SJCRH30 (cell line): ENCODE data around the gene C1QTNF5. TPM values are rescaled to one million over a fixed set of nuclear protein-coding genes. Genes with fewer than 3 reads are reported as not detected.

Experiments used
- DNase-seq, 2 experiments: peaks; one replicate each; pipeline ENCODE4 v3.0.0-alpha.2; 2015 to 2020
- H3K27ac ChIP-seq: fragments of 250-450 bp; sonication (Bioruptor Pico); 2 replicates; pipeline ENCODE4 v1.5.1; 2020; ENCODE audit warnings: mild to moderate bottlenecking, moderate library complexity
- H3K27me3 ChIP-seq: fragments of 250-450 bp; sonication (Bioruptor Pico); 2 replicates; pipeline ENCODE4 v1.5.1; 2020; ENCODE audit warnings: mild to moderate bottlenecking, moderate library complexity
- H3K36me3 ChIP-seq: fragments of 250-450 bp; sonication (Bioruptor Pico); 2 replicates; pipeline ENCODE4 v1.5.1; 2020; ENCODE audit warnings: mild to moderate bottlenecking, moderate library complexity
- H3K4me1 ChIP-seq: fragments of 250-450 bp; sonication (Bioruptor Pico); 2 replicates; pipeline ENCODE4 v1.5.1; 2020; ENCODE audit warnings: mild to moderate bottlenecking, moderate library complexity
- H3K4me3 ChIP-seq: fragments of 250-450 bp; sonication (Bioruptor Pico); 2 replicates; pipeline ENCODE4 v1.5.1; 2020; ENCODE audit warnings: mild to moderate bottlenecking, moderate library complexity
- H3K9me3 ChIP-seq: fragments of 250-450 bp; sonication (Bioruptor Pico); replicated peaks from 2 replicates; pipeline ENCODE4 v1.5.1; 2020; ENCODE audit warnings: mild to moderate bottlenecking, moderate library complexity
- total RNA-seq: library from RNA; depleted of rRNA; stranded (reverse); fragments of >200 nt; shearing (Covaris generic); gene quantifications from 2 replicates; pipeline ENCODE4 v1.2.3, GENCODE V29; 2014

The C1QTNF5 gene
- total RNA-seq, 1 experiment from 2014 or later, result 0.85 TPM

DNA sequence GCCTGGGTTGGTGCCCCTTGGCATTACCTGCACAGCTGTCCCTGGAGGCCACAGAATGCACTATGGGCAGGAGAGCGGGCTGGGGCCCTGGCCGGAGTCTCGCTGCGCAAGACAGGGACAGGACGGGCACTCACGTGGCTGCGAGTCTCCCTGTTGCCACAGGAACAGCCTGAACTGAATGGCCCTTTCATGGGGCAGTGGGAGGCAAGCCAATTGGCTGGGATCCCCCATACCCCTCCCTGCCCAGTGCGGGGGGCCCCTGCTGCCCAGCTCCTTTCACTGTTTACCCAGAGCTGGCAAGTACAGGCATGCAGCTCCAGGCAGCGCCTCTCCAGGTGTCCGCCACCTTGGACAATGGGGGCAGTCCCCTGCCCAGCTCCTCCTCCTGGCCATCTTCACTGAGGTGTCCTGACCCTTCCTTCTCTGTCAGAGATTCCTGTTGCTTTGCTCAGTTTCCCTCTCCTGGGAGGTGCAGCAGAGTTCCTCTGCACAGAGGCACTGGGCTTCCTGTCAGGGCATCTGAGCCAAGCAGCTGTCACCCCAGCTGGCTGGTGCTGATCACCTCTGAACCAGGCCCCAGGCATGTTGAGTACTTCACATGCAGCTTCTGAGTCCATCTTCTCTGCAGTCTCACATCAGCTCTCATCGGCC is 35.6 kb upstream of the C1QTNF5 start:
- Histone ChIP-seq H3K27me3 (no peaks in the 10 kb centered on the region), H3K4me1 (peaks cover 37% of the 10 kb centered on the region), H3K4me3 (peak overlapping the region; percentile 40), H3K9me3 (no peaks in the 10 kb centered on the region), H3K27ac (peak overlapping the region; percentile 55), H3K36me3 (no peaks in the 10 kb centered on the region)
- peak; percentile 82 to 86 for DNase-seq

- peak overlapping the region; percentile 40 for H3K4me3 ChIP-seq
- peaks cover 41% of the 10 kb centered on the region for H3K4me1 ChIP-seq
- DNase-seq, result peak; percentile 57 to 68
These were observed 34.9 kb upstream of the C1QTNF5 start for GRCh38 chr11:119375337-119376196.

GRCh38 chr11:119374632-119375336 is 34.1 kb upstream of the C1QTNF5 start:
- peaks cover 48% of the 10 kb centered on the region for H3K4me1 ChIP-seq
- no peaks in the 10 kb centered on the region for H3K27me3 ChIP-seq
- no peaks in the 10 kb centered on the region for H3K36me3 ChIP-seq
- no peak overlapping the region for H3K4me3 ChIP-seq
- no peak overlapping the region for H3K27ac ChIP-seq
- H3K9me3 ChIP-seq, result no peaks in the 10 kb centered on the region
- DNase-seq, result no peak

More at GRCh38 chr11:119375337-119376196, 34.9 kb upstream of the C1QTNF5 start:
- Histone ChIP-seq H3K27ac (peak overlapping the region; percentile 55), H3K27me3 (no peaks in the 10 kb centered on the region), H3K9me3 (no peaks in the 10 kb centered on the region), H3K36me3 (no peaks in the 10 kb centered on the region)

DNA sequence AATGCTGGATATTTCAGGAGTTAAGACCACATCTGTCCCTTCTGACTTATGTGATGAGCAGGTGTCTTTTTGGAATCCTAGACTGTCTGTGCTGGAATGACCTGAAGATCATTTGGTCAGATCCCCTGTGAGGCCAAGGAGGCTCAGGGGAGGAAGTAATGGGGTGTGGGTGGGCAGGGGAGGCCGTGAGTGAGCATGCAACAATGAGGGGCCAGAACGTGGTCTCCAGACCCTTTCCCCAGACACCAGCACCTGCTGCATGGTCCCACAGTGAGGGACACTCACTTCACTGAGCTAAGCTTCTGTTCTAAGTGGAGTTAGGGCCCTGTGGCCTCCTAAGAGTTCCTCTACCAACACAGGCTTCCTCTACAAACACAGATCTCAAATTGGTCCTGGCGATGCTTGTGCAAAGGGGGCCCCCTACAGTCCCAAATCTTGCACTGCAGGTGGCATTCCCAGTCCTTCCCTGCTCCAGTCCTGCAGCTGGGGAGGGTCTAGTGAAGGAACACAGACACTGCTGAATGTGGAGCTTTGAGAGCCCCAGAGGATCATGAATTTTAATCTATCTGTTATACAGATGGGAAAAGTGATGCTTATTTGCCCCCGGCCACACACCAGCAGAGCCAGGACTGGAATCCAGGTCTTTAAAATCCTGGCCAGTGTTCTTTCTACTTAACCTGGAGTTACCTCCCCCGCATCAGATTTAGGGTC is 33.4 kb upstream of the C1QTNF5 start:
- no peaks in the 10 kb centered on the region for H3K36me3 ChIP-seq
- H3K4me3 ChIP-seq, result no peak overlapping the region
- peaks cover 53% of the 10 kb centered on the region for H3K4me1 ChIP-seq
- DNase-seq, result peak; percentile 70 to 84
- H3K9me3 ChIP-seq, result no peaks in the 10 kb centered on the region
- H3K27ac ChIP-seq, result no peak overlapping the region
- no peaks in the 10 kb centered on the region for H3K27me3 ChIP-seq

DNA sequence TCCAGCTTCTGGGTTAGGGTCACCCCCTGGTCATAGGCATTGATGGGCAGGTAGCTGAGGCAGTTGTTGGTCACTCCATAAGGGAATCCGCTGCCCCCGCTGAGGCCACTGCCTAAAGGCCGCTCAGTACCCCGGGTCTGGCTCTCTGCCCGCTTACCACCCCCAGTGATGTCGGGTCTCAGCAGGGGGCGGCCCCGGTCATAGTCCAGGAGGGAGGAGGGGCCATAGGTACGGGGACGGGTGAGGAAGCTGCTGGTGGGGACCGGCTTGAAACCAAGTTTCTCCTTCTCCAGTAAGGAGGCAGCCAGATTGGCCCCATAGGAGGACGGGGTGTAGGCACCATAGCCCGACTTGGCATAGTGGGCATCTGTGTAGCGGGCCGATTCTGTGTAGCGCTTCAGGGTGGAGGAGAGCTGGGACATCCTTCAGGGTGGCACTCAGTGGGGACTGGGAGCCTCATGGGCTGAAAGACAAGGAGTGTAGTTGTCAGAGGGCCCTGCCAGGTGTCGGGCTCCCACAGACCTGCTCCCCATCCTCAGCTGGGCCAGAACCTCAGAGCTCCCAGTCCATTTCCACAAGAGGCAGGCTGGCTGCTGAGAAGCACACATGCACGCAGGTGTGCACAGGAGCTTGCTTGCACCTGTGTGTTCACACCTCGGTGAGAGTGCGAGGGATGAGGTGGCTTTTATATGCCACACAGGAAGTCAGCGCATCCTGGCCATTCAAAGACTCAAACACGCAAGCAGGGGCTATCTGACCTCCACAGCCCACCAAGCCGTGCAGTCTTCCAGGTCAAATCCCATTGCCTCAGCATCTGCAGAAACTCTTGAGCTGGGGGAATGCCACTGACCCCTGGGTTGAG is 32.6 kb upstream of the C1QTNF5 start:
- H3K27me3 ChIP-seq, result no peaks in the 10 kb centered on the region
- H3K9me3 ChIP-seq, result no peaks in the 10 kb centered on the region
- no peak for DNase-seq
- H3K4me3 ChIP-seq, result no peak overlapping the region
- no peaks in the 10 kb centered on the region for H3K36me3 ChIP-seq
- peaks cover 54% of the 10 kb centered on the region for H3K4me1 ChIP-seq
- H3K27ac ChIP-seq, result no peak overlapping the region

DNA sequence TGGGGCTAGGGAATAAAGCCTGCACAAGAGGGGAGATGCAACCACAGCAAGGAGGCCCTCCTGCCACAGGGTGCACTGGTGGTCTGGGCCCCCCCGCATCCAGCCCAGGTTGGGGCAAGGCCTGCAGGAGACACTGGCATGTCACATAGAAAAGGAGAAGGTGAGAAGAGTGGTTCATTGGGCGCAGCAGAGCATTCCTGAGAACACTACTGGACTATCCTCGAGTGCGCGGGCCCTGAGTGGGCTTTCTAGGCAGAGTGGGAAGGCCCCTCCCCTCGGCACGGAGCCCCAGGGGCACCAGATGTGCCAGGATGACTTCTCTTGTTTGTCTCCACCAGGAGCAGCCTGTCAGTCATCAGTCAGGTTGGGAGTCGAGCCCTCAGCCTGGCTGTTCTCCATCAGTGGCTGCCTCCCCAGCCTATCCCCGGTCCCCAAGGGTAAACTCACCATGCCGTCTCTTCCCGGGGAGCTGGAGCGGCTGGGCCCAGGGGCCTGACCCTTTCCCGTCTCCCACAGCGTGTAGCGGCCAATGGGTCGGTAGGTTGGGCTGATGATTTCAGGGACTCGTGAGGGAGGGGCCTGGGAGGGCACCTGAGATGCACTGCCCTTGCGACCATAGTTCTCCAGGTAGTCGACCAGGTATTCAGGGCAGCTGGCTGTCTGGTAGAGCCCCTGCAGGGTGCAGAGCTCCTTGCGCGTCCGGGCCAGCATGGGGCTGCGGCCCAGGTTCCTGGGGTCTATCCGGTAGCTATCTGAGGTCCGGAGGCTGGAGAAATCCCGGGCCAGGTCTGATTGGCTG is 31.8 kb upstream of the C1QTNF5 start:
- H3K9me3 ChIP-seq, result no peaks in the 10 kb centered on the region
- no peak overlapping the region for H3K4me3 ChIP-seq
- peaks cover 57% of the 10 kb centered on the region for H3K4me1 ChIP-seq
- no peak overlapping the region for H3K27ac ChIP-seq
- H3K27me3 ChIP-seq, result no peaks in the 10 kb centered on the region
- H3K36me3 ChIP-seq, result no peaks in the 10 kb centered on the region
- no peak for DNase-seq

- H3K4me1 ChIP-seq, result peaks cover 57% of the 10 kb centered on the region
- no peak for DNase-seq
- H3K27me3 ChIP-seq, result no peaks in the 10 kb centered on the region
- no peak overlapping the region for H3K27ac ChIP-seq
- no peaks in the 10 kb centered on the region for H3K36me3 ChIP-seq
- no peak overlapping the region for H3K4me3 ChIP-seq
- no peaks in the 10 kb centered on the region for H3K9me3 ChIP-seq
These were observed 31.1 kb upstream of the C1QTNF5 start for GRCh38 chr11:119371778-119372182.

- Histone ChIP-seq H3K36me3 (no peaks in the 10 kb centered on the region), H3K27me3 (no peaks in the 10 kb centered on the region), H3K27ac (no peak overlapping the region), H3K9me3 (no peaks in the 10 kb centered on the region), H3K4me1 (peaks cover 55% of the 10 kb centered on the region), H3K4me3 (no peak overlapping the region)
- DNase-seq, result no peak
These were observed 30.5 kb upstream of the C1QTNF5 start for GRCh38 chr11:119371067-119371601.

DNA sequence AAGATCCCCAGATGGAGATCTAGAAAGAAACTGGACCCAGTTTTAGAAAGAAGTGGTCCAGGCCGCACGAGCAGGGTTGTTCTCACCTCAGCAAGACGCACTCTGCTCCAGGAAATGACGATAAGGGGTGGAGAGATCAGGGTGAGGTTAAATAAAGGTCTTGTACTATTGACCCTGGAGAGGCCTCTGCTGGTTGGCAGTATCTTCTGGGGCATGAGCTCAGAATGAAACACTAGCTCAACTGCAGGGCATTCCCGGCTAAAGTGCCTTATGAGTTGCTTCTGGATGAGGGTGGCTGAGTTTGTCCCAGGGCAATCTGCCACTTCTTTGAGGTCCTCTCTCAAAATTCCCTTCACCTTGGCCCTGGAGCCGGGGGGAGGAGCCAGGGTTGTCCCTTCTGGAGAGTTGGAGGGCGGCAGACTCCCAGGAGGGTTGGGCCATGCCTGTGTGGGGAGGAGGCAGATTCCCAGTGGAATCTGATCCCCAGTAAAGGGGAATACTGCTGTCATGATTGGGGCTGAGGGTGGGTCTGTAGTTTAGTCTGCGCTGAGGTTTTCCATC is 29.9 kb upstream of the C1QTNF5 start:
- no peaks in the 10 kb centered on the region for H3K9me3 ChIP-seq
- no peaks in the 10 kb centered on the region for H3K36me3 ChIP-seq
- no peak overlapping the region for H3K27ac ChIP-seq
- no peak for DNase-seq
- H3K4me1 ChIP-seq, result peaks cover 49% of the 10 kb centered on the region
- H3K4me3 ChIP-seq, result no peak overlapping the region
- no peaks in the 10 kb centered on the region for H3K27me3 ChIP-seq

DNA sequence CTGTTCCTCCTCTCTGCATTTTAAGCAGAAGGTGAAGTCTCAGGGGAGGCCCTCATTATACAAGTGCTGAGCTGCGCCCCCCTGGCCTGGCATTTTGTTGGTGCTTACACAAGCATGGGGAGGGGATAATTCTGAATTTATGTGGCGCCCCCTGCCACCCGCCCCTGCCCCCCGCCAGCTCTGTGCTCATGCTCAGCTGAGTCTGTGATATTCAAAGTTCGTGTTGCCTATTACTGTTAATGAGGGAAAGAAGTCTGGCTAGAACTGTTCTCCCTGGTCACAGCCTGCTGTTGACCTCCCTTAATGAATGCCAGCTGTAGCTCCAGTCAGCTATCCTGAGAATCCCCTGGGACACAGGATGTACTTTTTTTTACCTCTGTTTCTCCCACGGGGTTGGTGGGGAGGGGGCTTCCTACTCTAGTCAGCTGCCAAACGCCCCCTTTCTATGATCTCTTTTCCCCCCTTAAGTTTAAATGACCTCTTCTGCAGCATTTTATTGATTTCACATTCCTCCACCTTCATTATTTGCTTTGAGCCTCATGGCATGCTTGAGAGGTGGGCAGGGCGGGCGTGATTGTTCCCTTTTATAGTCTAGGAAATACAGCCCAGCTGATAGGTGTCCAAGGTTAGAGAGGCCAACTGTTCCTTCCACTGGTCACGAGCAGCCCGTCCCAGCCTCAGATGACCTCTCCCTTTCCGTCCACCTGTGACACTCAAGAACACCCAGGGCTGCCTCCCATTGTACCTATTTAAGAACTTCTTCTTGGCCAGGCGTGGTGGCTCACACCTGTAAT is 28.6 kb upstream of the C1QTNF5 start:
- Histone ChIP-seq H3K36me3 (no peaks in the 10 kb centered on the region), H3K9me3 (no peaks in the 10 kb centered on the region), H3K4me1 (peaks cover 37% of the 10 kb centered on the region), H3K27me3 (no peaks in the 10 kb centered on the region), H3K27ac (peak overlapping the region; percentile 74), H3K4me3 (peak overlapping the region; percentile 20; the same call in 1 of the 2 replicates)
- no peak for DNase-seq

DNA sequence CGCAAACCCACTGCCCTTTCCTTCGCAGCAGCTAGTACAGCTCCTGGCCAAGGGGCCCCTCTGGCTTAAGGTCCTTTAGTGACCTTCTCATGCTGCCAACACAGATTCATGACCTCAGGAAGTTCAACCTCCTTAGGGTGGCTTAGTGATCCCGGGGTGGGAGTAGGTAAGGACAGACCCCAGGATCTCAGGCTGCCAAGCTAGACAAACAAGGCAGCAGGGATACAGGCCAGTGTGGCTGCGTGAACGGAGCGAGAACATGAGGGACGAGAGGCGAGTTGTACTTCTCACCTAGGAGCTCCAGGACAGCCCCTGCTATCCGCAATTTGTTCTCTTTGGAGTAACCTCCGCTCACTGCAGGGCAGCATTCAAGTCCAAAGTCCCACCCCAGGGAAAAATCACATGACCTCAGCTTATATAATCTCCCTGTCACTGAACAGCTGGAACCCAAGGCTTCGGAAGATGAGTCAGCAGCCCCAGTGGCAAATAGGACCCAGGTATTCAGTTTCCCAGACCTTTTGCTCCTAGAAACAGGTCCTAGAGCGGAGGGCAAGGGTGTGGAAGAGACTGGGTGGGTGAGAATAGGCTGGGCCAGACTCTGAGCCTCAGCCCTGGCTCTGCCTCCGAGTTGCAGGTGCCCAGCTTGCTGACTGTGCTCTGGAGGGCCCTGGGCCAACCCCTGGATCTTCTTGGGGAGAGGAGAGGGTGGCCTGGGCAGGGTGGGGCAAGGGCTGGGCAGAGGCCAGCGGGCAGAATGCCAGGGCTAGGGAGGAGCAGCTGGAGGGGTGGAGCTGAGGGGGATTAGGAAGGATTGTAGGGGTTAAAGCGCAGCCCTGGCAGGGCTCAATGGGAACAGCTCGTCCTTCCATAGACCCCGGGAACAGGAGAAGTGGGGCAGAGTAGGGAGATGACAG is 27.7 kb upstream of the C1QTNF5 start:
- Histone ChIP-seq H3K27ac (peak overlapping the region; percentile 74), H3K27me3 (no peaks in the 10 kb centered on the region), H3K4me3 (peak overlapping the region; percentile 20), H3K36me3 (no peaks in the 10 kb centered on the region), H3K9me3 (no peaks in the 10 kb centered on the region), H3K4me1 (peaks cover 37% of the 10 kb centered on the region)
- DNase-seq, result peak; percentile 90 to 91
